Central memory CD4-positive, alpha-beta T cell (primary cell): ENCODE measurements around the gene CDC123.
"Not testable (repeated sequence)": the region's sequence is repeated elsewhere in the genome, so short reads cannot be mapped to it uniquely, and the experiment has no call there.

Experiments
- DNase-seq: peaks from one replicate; pipeline ENCODE4 v3.0.0; 2022
- total RNA-seq, 3 experiments: gene quantifications; one replicate each; lab custom pipeline; 2026; lab: John Stamatoyannopoulos, UW

Gene CDC123, protein sequence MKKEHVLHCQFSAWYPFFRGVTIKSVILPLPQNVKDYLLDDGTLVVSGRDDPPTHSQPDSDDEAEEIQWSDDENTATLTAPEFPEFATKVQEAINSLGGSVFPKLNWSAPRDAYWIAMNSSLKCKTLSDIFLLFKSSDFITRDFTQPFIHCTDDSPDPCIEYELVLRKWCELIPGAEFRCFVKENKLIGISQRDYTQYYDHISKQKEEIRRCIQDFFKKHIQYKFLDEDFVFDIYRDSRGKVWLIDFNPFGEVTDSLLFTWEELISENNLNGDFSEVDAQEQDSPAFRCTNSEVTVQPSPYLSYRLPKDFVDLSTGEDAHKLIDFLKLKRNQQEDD
- 24.3 to 171 (median 61.0) reads per million in 3 experiments for total RNA-seq

DNA sequence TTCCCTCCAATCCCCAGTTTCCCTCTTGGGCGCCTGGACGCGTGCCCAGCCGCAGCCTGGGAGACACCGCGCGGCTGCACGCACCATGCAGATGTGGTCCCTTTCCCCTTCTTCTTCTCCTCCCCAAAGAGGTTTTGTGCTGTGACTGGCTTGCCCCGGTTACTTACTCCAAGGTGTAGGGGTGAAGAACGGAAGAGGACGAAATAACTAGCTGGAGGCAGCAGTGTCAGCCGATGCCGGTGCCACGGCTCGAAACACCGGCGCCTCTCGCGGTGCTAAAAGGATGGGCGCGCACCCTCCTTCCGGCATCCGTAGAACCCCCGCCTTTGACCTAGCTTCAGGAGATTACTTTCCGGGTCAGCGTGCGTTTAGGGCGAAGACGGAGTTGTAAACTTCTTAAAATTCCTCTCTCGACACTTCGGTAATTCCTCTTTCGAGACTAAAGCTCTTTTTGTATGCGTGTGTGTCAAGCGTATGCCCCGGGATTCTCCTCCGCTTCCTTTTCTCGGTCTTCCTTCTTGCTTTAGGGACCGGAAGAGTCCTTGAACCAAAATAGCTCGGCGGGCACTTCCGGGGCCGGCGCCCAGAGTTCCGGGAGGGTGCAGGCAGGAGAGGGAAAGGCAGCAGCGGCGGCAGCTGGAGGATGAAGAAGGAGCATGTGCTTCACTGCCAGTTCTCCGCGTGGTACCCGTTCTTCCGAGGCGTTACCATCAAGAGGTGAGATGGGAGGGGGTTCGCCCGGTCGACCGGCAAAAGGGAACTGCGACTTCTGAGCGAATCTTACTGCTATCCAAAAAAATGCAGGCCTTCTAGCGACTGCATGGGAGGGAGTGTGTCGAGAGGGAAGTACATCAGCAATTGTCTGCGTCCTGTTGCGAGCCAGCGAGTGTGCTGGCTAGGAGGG lies at the start of gene CDC123, which contains the start of gene NUDT5:
Gene CDC123 (plus strand): TSS at position 586 of the 904 bp plus-strand sequence. CDS start 58 bp downstream, at position 644.
Gene NUDT5 (minus strand): TSS at position 289 of the 904 bp plus-strand sequence. CDS start 9,600 bp downstream, outside the sequence.
- DNase-seq: peak; percentile 86

DNA sequence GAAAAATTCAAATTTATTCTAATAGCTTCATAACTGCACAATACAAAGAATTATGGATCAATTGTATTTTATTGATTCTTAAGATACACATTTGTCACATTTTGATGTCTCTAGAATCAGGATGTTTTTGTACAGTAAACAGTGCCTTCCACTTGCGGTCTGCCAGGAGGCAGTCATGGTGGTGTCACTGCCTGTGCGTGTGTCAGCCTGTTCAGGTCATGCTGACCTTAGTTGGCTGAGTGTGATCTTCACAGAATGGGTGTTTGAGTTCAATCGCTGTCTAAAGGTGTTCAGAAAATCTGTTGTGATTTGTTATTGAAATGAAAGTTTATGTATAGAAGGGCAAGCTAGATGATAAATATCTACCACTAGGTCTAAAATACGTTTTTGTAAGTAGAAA lies 45.8 kb upstream of the CDC123 start:
- no peak for DNase-seq

DNA sequence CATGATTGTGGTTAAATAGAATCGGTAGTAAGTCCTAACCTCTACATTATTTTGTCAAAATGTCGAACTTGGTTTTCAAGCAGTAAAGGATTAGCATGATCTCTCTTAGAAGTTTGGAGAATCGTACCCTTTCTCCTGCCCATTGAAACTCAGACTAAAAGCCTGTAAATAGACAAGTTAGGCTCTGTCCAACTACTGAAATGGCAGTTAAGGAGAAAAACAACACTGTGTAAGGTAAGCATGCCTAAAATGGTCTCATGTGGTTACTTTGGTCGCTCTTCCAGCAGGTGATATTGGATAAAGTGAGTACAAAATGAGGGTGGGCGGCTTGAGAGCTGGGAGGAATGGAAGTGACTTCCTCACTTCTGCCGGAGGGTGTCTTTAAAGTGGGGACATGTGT lies 41.5 kb upstream of the CDC123 start:
- DNase-seq: no peak

DNA sequence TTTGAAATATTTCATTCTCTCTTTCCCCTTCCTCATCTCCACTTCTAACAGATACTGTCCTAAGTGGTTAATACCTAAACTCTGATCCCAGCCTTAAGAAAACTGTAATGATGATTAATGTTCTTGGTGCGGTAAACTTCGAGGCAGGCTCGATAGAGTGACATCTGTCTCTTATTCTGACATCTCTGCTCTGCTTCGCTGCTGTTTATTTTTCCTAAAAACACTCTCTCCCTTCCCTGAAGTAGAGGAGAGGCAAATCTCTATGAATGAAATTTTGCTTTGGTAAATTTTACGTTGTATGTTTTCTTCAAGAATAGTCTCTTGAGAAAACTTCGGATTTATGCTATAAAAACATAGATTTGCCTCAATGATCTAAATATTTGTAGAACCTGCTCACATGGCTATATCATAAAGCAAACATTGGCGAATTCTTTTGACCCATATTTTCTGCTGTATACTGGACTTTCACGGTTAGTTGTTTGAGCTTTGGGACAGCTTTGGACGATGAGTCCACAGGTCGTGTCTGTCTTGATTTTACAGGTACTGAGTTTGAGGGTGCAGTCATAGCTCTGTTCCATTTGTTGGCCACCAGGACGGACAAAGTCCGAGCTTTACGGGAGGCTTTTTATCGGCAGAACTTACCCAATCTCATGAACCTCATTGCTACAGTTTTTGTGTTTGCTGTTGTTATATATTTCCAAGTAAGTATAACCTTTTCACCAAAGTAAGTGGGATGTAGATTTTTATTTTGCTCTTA lies 39.4 kb upstream of the CDC123 start:
- DNase-seq: no peak

DNA sequence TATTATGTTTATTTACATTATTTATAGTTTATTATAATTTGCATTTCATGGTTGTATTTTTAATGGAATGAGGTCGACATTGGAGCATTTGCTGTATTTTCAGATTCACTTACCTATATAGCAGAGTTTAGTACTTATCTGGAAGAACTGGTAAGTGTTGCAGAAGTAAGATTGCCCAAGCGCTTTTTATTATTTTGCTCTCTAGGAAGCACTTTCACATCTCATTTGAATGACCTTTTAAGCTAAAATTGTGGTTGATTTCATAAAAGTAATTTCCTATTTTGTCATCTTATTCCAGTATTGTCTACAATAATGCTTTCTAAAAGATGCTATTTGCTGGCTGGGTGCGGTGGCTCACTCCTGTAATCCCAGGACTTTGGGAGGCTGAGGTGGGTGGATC lies 37.9 kb upstream of the CDC123 start:
- DNase-seq: no peak

DNA sequence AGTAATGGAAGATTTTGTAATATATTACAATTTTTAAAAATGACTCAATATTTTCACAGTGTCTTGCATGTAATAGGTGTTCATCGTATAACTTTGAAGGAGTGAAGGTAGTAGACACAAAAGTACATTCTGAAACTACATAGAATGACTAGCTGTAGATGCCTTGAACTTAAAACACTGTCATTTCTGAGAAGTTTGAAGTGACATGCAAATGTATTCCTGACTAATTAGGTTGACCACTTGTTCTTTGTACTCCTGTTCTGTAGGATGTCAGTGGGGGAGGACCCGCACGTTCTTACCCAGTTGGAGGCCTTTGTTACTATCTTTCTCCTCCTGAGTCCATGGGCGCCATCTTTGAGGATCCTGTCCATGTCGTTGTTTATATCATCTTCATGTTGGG lies 35.3 kb upstream of the CDC123 start:
- no peak for DNase-seq

DNA sequence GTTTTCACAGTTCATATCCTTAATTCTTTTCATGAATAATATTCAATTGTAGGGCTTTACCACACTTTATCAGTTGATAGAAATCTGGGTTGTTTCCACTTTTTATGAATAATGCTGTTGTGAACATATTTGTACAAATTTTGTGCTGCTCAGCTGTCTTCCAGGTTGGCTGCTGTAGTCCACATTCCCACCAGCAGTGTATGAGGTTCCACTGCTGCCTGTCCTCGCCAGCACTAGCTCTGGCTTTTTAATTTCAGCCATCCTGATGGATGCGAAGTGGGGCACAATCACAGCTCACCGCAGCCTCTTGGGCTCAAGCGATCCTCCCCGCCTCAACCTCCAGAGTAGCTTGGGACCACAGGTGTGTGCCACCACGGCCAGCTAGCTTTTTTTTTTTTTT lies 33.1 kb upstream of the CDC123 start:
- no peak for DNase-seq

DNA sequence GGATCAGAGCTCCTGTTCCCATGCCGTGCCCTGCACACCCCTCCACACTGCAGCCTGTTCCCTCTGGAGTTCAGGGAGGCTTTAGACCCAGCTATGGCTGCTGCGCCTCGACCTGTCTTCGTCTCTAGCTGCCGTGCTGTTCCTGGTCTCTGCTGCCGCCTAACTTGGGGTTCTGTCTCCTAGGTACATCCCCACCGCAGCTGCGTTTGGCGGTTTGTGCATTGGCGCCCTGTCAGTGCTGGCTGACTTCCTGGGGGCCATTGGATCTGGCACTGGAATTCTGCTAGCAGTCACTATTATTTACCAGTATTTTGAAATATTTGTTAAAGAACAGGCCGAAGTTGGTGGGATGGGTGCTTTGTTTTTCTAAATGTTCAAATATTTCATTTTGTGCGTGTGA lies 31.9 kb upstream of the CDC123 start:
- DNase-seq: no peak

DNA sequence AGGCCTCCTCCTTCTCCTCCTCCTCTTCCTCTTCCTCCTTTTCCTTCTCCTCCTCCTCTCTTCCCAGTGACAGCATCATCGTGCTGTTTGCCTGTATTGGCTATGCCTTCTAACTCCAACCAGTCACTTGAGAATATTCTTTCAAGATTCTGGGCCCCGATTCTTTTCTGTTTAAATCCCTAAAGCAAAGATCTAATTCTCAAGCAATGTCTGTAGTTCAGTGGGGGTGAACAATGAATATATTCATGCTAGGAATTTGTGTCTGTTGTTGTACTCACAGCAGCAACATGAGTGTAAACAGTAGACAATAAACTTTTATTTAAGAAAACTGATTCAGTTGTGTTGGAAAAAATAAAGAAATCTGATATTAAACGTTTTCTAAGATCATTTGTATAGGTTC lies 31.0 kb upstream of the CDC123 start:
- no peak for DNase-seq

DNA sequence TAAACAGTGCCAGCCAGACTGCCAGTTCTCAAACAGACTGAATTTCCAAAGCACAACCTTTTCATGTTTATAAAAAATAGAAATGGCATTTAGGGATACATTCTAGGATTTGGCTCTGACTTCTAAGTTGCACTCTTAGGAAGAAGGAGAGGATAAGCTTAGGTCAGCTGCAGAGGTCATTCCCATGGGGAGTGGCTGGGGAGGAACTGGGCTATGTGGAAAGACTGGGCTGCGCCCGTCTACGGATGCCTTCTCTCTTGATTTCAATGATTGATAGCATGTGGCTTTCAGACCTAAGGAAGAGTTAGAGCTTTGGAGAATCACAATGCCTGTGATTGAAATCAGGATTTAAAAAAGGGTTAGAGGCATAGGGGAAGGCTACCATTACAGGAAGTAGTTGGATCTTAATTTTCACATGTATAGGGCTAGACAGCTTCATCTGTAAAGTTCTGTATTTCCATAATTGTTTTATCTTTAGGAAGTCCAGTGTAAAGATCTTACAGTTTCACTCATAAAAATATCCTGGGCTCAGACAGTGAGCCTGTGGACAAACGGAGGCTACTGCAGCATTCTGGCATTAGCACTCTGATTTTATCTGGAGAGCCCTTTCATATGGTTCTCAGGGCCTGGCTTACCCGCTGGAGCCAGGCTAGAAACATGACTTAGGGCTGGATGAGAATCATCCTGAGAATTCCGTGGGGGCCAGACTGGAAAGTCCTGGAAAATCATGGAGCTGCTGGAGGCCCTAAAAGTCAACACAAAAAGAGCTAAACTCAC lies 29.8 kb upstream of the CDC123 start:
- no peak for DNase-seq

DNA sequence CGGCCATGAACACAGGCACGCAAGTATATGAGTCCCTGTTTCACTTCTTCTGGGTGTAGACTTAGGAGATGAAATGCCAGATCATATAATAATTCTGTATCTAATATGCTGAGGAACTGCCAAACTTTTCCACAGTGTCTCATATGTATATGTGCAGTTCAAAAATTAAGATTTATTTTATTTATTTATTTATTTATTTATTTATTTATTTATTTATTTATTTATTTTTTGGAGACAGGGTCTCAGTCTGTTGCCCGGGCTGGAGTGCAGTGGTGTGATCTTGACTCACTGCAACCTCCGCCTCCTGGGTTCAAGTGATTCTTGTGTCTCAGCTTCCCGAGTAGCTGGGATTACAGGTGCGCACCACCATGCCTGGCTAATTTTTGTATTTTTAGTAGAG lies 24.5 kb upstream of the CDC123 start:
- DNase-seq: not testable (repeated sequence)

DNA sequence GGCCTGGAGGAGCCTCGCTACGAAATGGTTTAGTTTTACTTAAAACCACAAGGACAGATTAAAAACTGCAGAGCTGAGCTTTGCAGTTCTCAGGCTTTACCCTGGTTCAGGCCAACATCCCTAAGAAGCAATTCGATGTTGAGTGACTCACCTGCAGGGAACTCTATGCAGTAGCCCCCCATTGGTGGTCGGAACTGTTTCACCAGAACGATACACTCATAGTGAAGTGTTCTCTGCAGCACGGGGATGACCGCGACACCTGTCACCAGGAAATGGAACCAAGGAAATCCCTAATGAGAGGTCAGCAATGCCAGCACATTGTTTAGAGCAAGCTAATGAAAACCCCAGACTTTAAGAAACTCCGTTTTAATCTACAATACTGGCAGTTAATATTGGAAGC lies 18.3 kb upstream of the CDC123 start:
- no peak for DNase-seq

DNA sequence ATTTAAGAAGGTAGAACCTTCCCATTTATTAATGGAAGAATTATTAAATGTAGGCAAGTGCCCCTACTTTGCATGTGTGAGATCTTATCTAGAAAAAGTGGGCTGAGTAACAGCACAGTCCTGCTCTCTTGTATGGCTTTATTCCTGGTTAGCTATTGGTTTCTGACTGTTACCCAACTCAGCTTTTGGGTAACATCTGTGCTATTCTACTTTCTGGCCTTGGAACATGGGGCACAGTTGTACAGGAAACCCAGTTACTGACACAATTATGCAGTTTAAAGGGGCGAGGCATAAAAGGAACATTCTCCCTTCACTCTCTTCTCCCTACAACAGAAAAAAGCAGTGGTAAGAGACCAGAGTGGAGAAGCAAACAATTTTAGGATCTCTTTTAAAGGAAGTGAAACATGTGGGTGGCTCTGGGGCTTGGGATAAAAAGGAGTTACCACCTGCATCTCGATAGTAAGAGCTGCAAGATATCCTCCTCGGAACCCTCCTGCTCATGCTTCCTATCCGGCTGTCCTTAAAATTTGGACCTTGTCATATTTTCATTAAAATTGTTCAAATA lies 16.3 kb upstream of the CDC123 start:
- no peak for DNase-seq

DNA sequence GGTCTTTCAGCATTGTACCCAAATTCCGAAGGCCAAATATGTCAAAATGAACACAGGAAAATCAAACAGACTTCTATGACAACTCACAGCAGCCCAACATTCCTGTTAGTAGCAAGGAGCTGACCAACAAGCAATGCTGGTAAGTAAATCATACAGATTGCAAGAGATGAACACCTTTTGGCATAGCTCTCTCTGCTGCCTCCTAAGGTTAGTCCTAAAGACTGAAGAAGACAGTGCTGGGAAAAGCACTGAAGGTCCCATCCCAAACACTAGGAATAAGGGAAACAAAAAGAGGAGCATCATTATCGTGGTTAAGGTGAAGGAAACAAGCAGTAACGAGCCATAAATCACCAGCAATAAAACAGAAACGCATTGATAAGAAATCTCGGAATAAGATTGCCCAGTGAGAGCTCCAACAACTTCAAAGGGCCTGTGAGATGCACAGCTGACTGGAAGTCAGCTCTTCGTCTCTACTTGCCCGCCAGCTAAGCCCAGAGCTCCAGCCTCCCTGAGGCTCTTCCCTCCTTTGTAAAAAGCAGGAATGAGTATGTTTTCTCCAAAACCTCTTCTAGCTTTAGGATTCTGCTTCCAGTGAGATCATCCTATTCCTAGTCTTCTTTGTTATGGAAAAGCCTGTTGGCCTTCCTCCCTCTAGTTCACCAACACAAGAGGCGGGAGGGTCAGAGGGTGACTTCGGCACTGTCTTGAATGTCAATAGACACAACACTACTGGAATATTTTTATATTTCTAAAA lies 15.6 kb upstream of the CDC123 start:
- no peak for DNase-seq

DNA sequence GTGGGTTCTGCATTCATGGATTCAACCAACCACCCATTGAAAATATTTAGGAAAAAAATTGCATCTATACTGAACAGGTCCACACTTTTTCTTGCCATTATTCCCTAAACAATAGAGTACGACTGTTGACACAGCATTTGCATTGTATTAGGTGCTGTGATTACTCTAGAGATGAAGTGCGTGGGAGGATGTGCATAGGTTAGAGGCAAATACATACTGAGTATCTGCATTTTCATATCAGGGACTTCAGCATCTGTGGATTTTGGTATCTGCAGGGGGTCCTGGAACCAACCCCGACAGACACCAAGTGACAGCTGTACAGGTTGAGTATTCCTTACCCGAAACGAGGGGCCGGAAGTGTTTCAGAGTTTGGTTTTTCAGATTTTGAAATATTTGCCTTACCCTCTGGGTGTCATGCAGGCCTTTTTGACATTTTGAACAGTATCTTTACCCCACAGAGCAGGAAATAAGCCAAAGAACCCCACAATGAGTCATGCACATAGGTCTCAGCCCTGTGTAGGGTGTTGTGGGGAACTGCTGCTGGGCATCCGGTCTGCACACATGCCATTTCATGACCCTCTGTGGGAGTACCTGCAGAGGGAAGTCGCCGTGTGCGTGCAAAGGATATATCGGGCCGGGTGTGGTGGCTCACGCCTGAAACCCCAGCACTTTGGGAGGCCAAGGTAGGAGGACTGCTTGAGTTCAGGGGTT lies 14.8 kb upstream of the CDC123 start:
- DNase-seq: peak; percentile 75

DNA sequence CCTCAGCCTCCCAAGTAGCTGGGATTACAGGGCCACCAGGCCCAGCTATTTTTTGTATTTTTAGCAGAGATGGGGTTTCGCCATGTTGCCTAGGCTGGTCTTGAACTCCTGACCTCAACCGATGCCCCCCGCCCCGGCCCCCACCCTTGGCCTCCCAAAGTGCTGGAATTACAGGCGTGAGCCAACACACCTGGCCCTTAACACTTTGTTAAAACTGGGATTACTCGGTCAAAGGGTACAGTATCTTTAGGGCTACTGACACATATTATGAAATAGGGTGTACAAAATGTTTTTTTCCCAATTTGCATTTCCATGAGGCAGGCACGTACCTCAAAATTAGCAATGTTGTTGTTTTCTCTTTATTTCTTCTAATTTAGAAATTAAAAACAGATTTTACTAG lies 11.8 kb upstream of the CDC123 start:
- DNase-seq: no peak

DNA sequence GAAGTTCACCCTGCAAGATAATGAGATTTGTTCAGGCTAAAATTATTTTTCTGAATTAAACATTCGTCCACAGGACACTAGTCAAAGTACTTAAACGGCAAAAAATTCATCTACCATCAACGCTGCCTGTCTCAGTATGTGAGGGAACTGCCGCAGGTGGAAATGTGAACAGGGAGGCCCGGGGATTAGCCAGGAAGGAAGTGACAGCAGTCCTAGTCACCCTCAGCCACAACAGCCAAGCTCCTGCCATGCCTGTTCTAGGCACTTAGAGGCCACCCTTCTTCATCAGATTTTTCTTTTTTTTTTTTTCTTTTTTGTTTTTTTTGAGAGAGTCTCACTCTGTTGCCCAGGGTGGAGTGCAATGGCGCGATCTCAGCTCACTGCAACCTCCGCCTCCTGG lies 9.7 kb upstream of the CDC123 start:
- DNase-seq: no peak

DNA sequence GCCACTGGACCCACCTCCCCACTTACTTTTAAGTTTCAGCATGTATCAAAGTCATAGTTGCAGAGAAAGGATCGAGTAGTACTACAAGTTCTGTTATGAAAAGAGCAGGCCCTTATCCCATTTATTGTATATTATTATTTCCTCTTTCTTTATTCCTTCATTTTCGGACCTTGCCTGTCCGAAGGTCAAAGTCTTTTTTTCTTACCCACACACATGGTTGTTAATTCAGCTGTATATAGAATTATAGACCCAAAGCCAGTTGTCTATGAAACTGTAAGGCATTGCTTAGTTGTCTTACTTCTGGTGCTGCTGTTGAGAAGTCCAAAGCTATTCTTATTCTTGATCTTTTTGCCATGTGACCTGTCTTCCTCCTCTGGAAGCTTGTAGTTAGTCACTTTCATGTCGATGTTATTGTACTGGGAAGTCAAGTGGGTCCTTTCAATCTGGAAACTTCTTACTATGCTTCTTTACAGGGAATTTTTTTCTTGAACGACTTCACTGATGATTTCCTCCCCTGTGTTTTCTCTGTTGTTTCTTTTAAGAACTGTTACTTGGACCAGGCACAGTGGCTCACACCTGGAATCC lies 8.6 kb upstream of the CDC123 start:
- DNase-seq: no peak

DNA sequence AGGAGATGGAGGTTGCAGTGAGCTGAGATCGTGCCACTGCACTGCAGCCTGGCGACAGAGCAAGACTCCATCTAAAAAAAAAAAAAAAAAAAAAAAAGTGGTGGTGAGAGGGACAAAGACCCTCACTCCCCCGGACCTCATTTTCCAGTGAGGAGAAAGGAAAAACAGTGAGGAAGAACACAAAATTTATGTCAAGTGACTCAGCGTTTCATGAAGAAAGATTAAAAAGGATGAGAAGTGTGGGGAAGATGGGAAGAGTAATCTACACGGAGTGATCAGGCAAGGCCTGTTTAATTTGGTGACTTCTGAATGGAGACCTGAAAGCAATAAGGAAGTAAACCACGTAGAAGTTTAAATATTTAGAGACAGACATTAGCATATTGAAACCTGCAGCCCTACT lies 7.3 kb upstream of the CDC123 start:
- DNase-seq: no peak

DNA sequence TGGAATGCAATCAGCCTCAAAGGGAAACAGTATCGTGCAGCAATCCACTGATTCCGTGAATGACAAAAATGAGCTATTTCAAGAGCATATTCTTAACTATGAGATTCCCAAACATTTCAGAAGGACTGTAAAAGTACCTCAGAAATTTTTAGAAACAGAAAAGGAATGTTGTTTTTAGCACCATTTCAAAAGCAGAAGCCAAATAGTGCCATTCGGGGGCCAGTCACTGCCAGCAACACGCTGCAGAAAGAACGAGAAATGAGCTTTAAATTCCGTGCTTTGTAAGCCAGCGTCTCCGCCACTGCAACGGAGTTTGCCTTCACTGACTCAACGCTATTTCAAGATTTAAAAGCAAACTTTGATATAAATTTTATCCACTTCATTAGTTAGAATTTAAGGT lies 6.6 kb upstream of the CDC123 start:
- no peak for DNase-seq
